Measurements from ENCODE around the gene CEBPA.

- TF ChIP-seq CTCF (IDR thresholded peaks at IDR 0.05) (no peak), POLR2A (IDR thresholded peaks at IDR 0.05) (no peak)
These were observed 48.0 kb downstream of the CEBPA start for GRCh38 chr19:33254245-33254824.
